H1 (cell line): ENCODE data around the gene FAM83C. TPM values are rescaled to one million over a fixed set of nuclear protein-coding genes. Genes with fewer than 3 reads are reported as not detected.

Source experiments
- CTCF ChIA-PET: fragments of 300-600 bp; sonication (Branson Sonifier 250); formaldehyde crosslinking; loops from one replicate; lab custom pipeline; 2021; ENCODE audit not compliant: partially characterized antibody; lab: Charles Lee
- POLR2A ChIA-PET: fragments of 300-600 bp; sonication (Branson Sonifier 250); formaldehyde crosslinking; loops from one replicate; lab custom pipeline; 2021; ENCODE audit warnings: inconsistent platforms; ENCODE audit not compliant: partially characterized antibody; lab: Charles Lee
- DNase-seq, 2 experiments: peaks; one replicate each; pipeline versions ENCODE4 v3.0.0 to v3.0.0-alpha.2; 2010 to 2022; ENCODE audit warnings: low spot score in 2 of 2, low read depth in 1 of 2, mixed read lengths in 1 of 2
- FAIRE-seq: peaks from 2 replicates; lab custom pipeline; 2011; peaks lifted over from hg19 to GRCh38; lab: Jason Lieb, UNC
- H2AFZ ChIP-seq: 2 replicates; pipeline ENCODE4 v1.8.1; 2012; ENCODE audit warnings: low read length, inconsistent platforms
- H2AK5ac ChIP-seq: 2 replicates; pipeline ENCODE4 v1.6.1; 2013; ENCODE audit warnings: low read depth, low read length
- H2BK120ac ChIP-seq: replicated peaks from 2 replicates; pipeline ENCODE3; 2013; ENCODE audit warnings: low read depth, low read length, inconsistent platforms
- H2BK12ac ChIP-seq: 2 replicates; pipeline ENCODE4 v1.6.1; 2013; ENCODE audit warnings: low read depth, low read length
- H2BK15ac ChIP-seq: 2 replicates; pipeline ENCODE4 v1.6.1; 2013; ENCODE audit warnings: low read length
- H2BK20ac ChIP-seq: 2 replicates; pipeline ENCODE4 v1.6.1; 2013; ENCODE audit warnings: low read length
- H2BK5ac ChIP-seq: 2 replicates; pipeline ENCODE4 v1.6.1; 2013; ENCODE audit warnings: low read depth, low read length
- H3K14ac ChIP-seq: 2 replicates; pipeline ENCODE4 v1.6.1; 2013; ENCODE audit warnings: inconsistent platforms; ENCODE audit not compliant: insufficient read length
- H3K18ac ChIP-seq: 2 replicates; pipeline ENCODE4 v1.6.1; 2013; ENCODE audit warnings: low read length; ENCODE audit errors: extremely low read depth
- H3K23ac ChIP-seq: 2 replicates; pipeline ENCODE4 v1.6.1; 2013; ENCODE audit warnings: inconsistent platforms; ENCODE audit not compliant: insufficient read length
- H3K23me2 ChIP-seq: 2 replicates; pipeline ENCODE4 v1.6.1; 2013; ENCODE audit warnings: low read depth, low read length
- H3K27ac ChIP-seq: 2 replicates; pipeline ENCODE4 v1.6.1; 2011; ENCODE audit warnings: low read depth, low read length, inconsistent platforms
- H3K27me3 ChIP-seq, 4 experiments: replicated peaks in 1 of 4; 1 replicate in 1 of 4; 2 replicates in 3 of 4; pipeline versions ENCODE4 v1.6.1 to v1.8.1; 2011 to 2013; ENCODE audit warnings: low read length in 3 of 4, mild to moderate bottlenecking in 3 of 4, inconsistent platforms in 2 of 4, mixed read lengths in 2 of 4, moderate library complexity in 1 of 4; ENCODE audit not compliant: control insufficient read depth in 3 of 4, insufficient read depth in 3 of 4; ENCODE audit errors: extremely low read depth in 1 of 4
- H3K36me3 ChIP-seq, 4 experiments: 2 replicates each; pipeline versions ENCODE4 v1.6.1 to v1.8.1; 2011 to 2013; ENCODE audit warnings: mild to moderate bottlenecking in 4 of 4, low read length in 3 of 4, moderate library complexity in 2 of 4, control low read depth in 1 of 4, inconsistent platforms in 1 of 4; ENCODE audit not compliant: insufficient read depth in 4 of 4, control insufficient read depth in 2 of 4
- H3K4ac ChIP-seq: replicated peaks from 2 replicates; pipeline ENCODE3; 2013; ENCODE audit warnings: low read length, low read depth, mixed read lengths, inconsistent platforms; ENCODE audit not compliant: insufficient read length
- H3K4me1 ChIP-seq, 4 experiments: replicated peaks in 1 of 4; 1 replicate in 1 of 4; 2 replicates in 3 of 4; pipeline versions ENCODE4 v1.6.1 to v1.8.1; 2011 to 2013; ENCODE audit warnings: low read length in 3 of 4, inconsistent platforms in 2 of 4, mixed read lengths in 1 of 4; ENCODE audit not compliant: insufficient read depth in 4 of 4, control insufficient read depth in 3 of 4
- H3K4me2 ChIP-seq, 2 experiments: 2 replicates each; pipeline versions ENCODE4 v1.6.1 to v1.8.1; 2011 to 2013; ENCODE audit warnings: low read depth in 2 of 2, low read length in 2 of 2, control low read depth in 1 of 2, inconsistent platforms in 1 of 2, mild to moderate bottlenecking in 1 of 2; ENCODE audit not compliant: insufficient read depth in 1 of 2
- H3K4me3 ChIP-seq, 4 experiments: fragments of 200-600, 300-600 bp in 1 of 4; sonication (generic), shearing (Covaris generic), sonication (Bioruptor Twin) in 1 of 4; 2 replicates each; pipeline versions ENCODE4 v1.5.1 to v1.8.1; 2011 to 2016; ENCODE audit warnings: low read length in 4 of 4, low read depth in 3 of 4, control low read depth in 2 of 4, inconsistent platforms in 2 of 4, mild to moderate bottlenecking in 2 of 4, mixed read lengths in 1 of 4, moderate library complexity in 1 of 4; ENCODE audit not compliant: insufficient read depth in 2 of 4; ENCODE audit errors: extremely low read depth in 1 of 4
- H3K56ac ChIP-seq: replicated peaks from 2 replicates; pipeline ENCODE3; 2013; ENCODE audit warnings: low read depth, mild to moderate bottlenecking, mixed read lengths, low read length, inconsistent platforms; ENCODE audit not compliant: insufficient read length
- H3K79me1 ChIP-seq: 2 replicates; pipeline ENCODE4 v1.6.1; 2013; ENCODE audit warnings: low read depth, low read length, control low read depth
- H3K79me2 ChIP-seq, 2 experiments: 2 replicates each; pipeline versions ENCODE4 v1.6.1 to v1.8.1; 2012 to 2013; ENCODE audit warnings: low read length in 2 of 2, mild to moderate bottlenecking in 2 of 2, inconsistent platforms in 1 of 2; ENCODE audit not compliant: insufficient read depth in 2 of 2, control insufficient read depth in 1 of 2
- H3K9ac ChIP-seq, 4 experiments: replicated peaks in 1 of 4; 1 replicate in 1 of 4; 2 replicates in 3 of 4; pipeline versions ENCODE4 v1.6.1 to v1.8.1; 2011 to 2013; ENCODE audit warnings: low read depth in 3 of 4, low read length in 3 of 4, control low read depth in 2 of 4, mild to moderate bottlenecking in 2 of 4, moderate library complexity in 2 of 4, inconsistent platforms in 1 of 4; ENCODE audit errors: extremely low read depth in 1 of 4
- H3K9me3 ChIP-seq, 2 experiments: 2 replicates each; pipeline versions ENCODE4 v1.6.1 to v1.8.1; 2012 to 2013; ENCODE audit warnings: mild to moderate bottlenecking in 2 of 2, moderate library complexity in 2 of 2, control low read depth in 1 of 2, inconsistent platforms in 1 of 2, low read depth in 1 of 2, low read length in 1 of 2, mixed read lengths in 1 of 2; ENCODE audit not compliant: insufficient read depth in 2 of 2
- H4K20me1 ChIP-seq, 2 experiments: replicated peaks in 1 of 2; 2 replicates each; pipeline versions ENCODE3 to v1.8.1; 2011 to 2013; ENCODE audit warnings: inconsistent platforms in 2 of 2, low read length in 2 of 2, mild to moderate bottlenecking in 1 of 2; ENCODE audit not compliant: insufficient read depth in 2 of 2, control insufficient read depth in 1 of 2
- H4K5ac ChIP-seq: 2 replicates; pipeline ENCODE4 v1.6.1; 2013; ENCODE audit warnings: low read length, low read depth, mixed read lengths, inconsistent platforms; ENCODE audit not compliant: insufficient read length
- H4K8ac ChIP-seq: 2 replicates; pipeline ENCODE4 v1.8.0; 2013; ENCODE audit warnings: mild to moderate bottlenecking, moderate library complexity, low read length, inconsistent platforms; ENCODE audit not compliant: insufficient read depth; ENCODE audit errors: extremely low read depth
- H4K91ac ChIP-seq: replicated peaks from 2 replicates; pipeline ENCODE3; 2013; ENCODE audit warnings: low read length, mixed read lengths, inconsistent platforms; ENCODE audit not compliant: insufficient read length
- KDM1A ChIP-seq: fragments of 200-600, 300-600 bp; sonication (generic); IDR thresholded peaks from 2 replicates; pipeline ENCODE4 v1.7.1; 2016; ENCODE audit warnings: mild to moderate bottlenecking, low read length, borderline replicate concordance
- PHF8 ChIP-seq: fragments of 200-600 bp; sonication (generic); conservative IDR thresholded peaks from 2 replicates; pipeline ENCODE4 v1.7.1; 2012; ENCODE audit warnings: low read depth, mild to moderate bottlenecking, inconsistent platforms, low read length, moderate library complexity
- SAP30 ChIP-seq: fragments of 300-600 bp; sonication (generic); IDR thresholded peaks from 2 replicates; pipeline ENCODE4 v1.7.1; 2012; ENCODE audit warnings: low read length, moderate library complexity, mild to moderate bottlenecking, inconsistent platforms; ENCODE audit not compliant: insufficient read depth, insufficient replicate concordance
- WGBS, 2 experiments: shearing (Covaris generic) in 1 of 2; methylation state at CpG; one replicate each; pipeline versions ENCODE4 v1.1.6 to v1.1.7; 2013 to 2015; ENCODE audit warnings: low lambda C conversion rate in 2 of 2, mixed read lengths in 2 of 2, inconsistent platforms in 1 of 2, low coverage in 1 of 2, missing lambda C conversion rate in 1 of 2; ENCODE audit not compliant: insufficient replicate concordance in 2 of 2, insufficient coverage in 1 of 2, insufficient read length in 1 of 2; ENCODE audit errors: extremely low coverage in 1 of 2, missing lambda C conversion rate in 1 of 2; 5-methylcytosine and 5-hydroxymethylcytosine counted together
- polyA plus RNA-seq, 7 experiments: library from polyadenylated mRNA; depleted of rRNA in 3 of 7; stranded (reverse) in 5 of 7; unstranded in 2 of 7; fragments of >200 nt in 5 of 7; fragments of 200-250 nt in 2 of 7; gene quantifications; 1 replicate in 5 of 7; 2 replicates in 1 of 7; 4 replicates in 1 of 7; pipeline versions ENCODE4 v1.2.1 to v1.2.3, GENCODE V29; 2011 to 2013; ENCODE audit warnings: missing spikeins in 2 of 7, mixed read lengths in 2 of 7
- total RNA-seq: library from RNA; stranded (reverse); fragmentation: NEBNext Ultra II Directional; extraction: Animal tissue kit (Norgen Biotek cat#: 25700); gene quantifications from 2 replicates; pipeline ENCODE4 v1.2.1, GENCODE V29; 2021

The FAM83C gene
- total and polyA plus RNA-seq, 2 of the 8 experiments (the other 6 are each of a cell fraction or from before 2014, with no cell fraction given), result not detected

DNA sequence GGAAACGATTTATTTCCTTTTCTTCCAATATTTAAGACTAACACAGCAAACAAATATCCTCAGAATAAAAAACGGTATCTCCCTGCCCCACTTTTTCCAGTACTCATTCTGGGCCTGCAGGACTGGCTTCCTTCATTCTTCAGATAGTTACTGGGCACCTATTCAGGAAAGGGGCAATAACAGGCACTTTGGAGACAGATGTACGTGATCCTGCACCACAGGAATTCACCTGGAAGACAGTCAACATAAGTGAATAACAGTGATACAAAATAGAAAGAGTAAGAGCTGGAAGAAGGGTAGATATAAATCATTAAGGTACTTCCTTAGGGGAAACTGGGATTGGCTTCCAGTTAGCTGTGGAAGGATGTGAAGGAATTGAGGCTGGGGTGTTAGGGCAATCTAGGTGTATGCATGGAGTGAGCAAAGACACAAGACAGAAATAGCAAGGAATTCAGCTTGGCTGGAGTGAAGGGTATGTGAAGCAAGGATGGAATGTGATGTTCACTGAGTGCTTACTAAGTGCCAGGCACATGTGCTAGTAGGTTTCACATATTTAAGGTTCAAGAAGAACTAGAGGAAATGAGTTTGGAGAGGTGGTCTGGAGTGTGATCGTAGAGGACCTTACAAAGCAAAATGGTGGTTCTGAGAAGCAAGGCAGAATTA, 49.3 kb upstream of the FAM83C start:
- no peak for TF ChIP-seq SAP30
- TF ChIP-seq PHF8, result no peak
- TF ChIP-seq KDM1A, result no peak
- WGBS, 2 experiments, result 84% methylated on average over 4 of the region's 4 CpGs; no CpG with 5 or more reads in 1 of the 2 experiments
- no peak for FAIRE-seq
- no peak overlapping the region for H3K18ac ChIP-seq
- no peaks in the 10 kb centered on the region for H3K4me1 ChIP-seq
- H3K9me3 ChIP-seq, result no peaks in the 10 kb centered on the region
- H3K23me2 ChIP-seq, result no peaks in the 10 kb centered on the region
- H4K5ac ChIP-seq, result no peak overlapping the region
- no peak overlapping the region for H4K91ac ChIP-seq
- ChIA-PET POLR2A (interaction anchor here (1.0 to 1.4 kb wide), 5 partner anchors 9 to 114 kb away, joined by 3 to 6 read pairs (median 3); partner anchors contain the start of gene CEP250), CTCF (interaction anchor here (0.5 to 3.6 kb wide), 24 partner anchors 9 to 144 kb away, joined by 3 to 32 read pairs (median 4); partner anchors contain the start of genes CEP250 and GDF5)
- no peak overlapping the region for H2BK20ac ChIP-seq
- H3K56ac ChIP-seq, result no peak overlapping the region
- no peak overlapping the region for H2BK15ac ChIP-seq
- peaks cover 0 to 19% (median 7%) of the 10 kb centered on the region in 4 experiments; a peak in 4 of 8 replicates for H3K36me3 ChIP-seq
- no peak overlapping the region for H3K4me2 ChIP-seq
- no peak for DNase-seq
- H4K20me1 ChIP-seq, result no peaks in the 10 kb centered on the region
- no peak overlapping the region for H3K4me3 ChIP-seq
- H3K27ac ChIP-seq, result no peak overlapping the region
- H2AK5ac ChIP-seq, result no peak overlapping the region
- no peak overlapping the region for H2BK120ac ChIP-seq
- H3K79me2 ChIP-seq, result no peaks in the 10 kb centered on the region
- H3K9ac ChIP-seq, result no peak overlapping the region
- H2BK5ac ChIP-seq, result no peak overlapping the region
- H2BK12ac ChIP-seq, result no peak overlapping the region
- no peaks in the 10 kb centered on the region for H3K79me1 ChIP-seq
- no peak overlapping the region for H3K4ac ChIP-seq
- no peaks in the 10 kb centered on the region for H3K27me3 ChIP-seq
- no peak overlapping the region for H3K23ac ChIP-seq
- no peak overlapping the region for H2AFZ ChIP-seq
- no peak overlapping the region for H4K8ac ChIP-seq
- no peak overlapping the region for H3K14ac ChIP-seq
